Activated effector memory CD4-positive, alpha-beta T cell treated with Interleukin-2 at 50 U/mL for 16 hours (primary cell): ENCODE data around the gene TSPAN12.

Source experiments
- DNase-seq: peaks from one replicate; pipeline ENCODE4 v3.0.0-alpha.2; 2020

Gene TSPAN12

GRCh38 chr7:120841608-120842007 is 16.3 kb downstream of the TSPAN12 start:
- no peak for DNase-seq

GRCh38 chr7:120838281-120838682 is 19.7 kb downstream of the TSPAN12 start:
- DNase-seq: no peak

- no peak for DNase-seq
Observed at GRCh38 chr7:120837599-120837998, 20.3 kb downstream of the TSPAN12 start.

- DNase-seq: no peak
Observed at GRCh38 chr7:120836556-120837115, 21.3 kb downstream of the TSPAN12 start.

- DNase-seq: no peak
Observed at GRCh38 chr7:120834726-120835125, 23.2 kb downstream of the TSPAN12 start.

GRCh38 chr7:120833546-120833945 is 24.4 kb downstream of the TSPAN12 start:
- DNase-seq: no peak

- no peak for DNase-seq
Observed at GRCh38 chr7:120832803-120833202, 25.1 kb downstream of the TSPAN12 start.

- DNase-seq: no peak
Observed at GRCh38 chr7:120831260-120831659, 26.7 kb downstream of the TSPAN12 start.

- no peak for DNase-seq
Observed at GRCh38 chr7:120829487-120829886, 28.5 kb downstream of the TSPAN12 start.

GRCh38 chr7:120828528-120828927 is 29.4 kb downstream of the TSPAN12 start:
- no peak for DNase-seq

- no peak for DNase-seq
Observed at GRCh38 chr7:120827371-120828118, 30.4 kb downstream of the TSPAN12 start.

- DNase-seq: no peak
Observed at GRCh38 chr7:120825576-120825975, 32.4 kb downstream of the TSPAN12 start.

- no peak for DNase-seq
Observed at GRCh38 chr7:120825152-120825551, 32.8 kb downstream of the TSPAN12 start.

- DNase-seq: no peak
Observed at GRCh38 chr7:120819861-120820260, 38.1 kb downstream of the TSPAN12 start.

- no peak for DNase-seq
Observed at GRCh38 chr7:120817851-120818250, 40.1 kb downstream of the TSPAN12 start.

- DNase-seq: no peak
Observed at GRCh38 chr7:120814253-120814939, 43.5 kb downstream of the TSPAN12 start.

GRCh38 chr7:120813546-120814252 is 44.2 kb downstream of the TSPAN12 start:
- no peak for DNase-seq

GRCh38 chr7:120813089-120813488 is 44.9 kb downstream of the TSPAN12 start:
- no peak for DNase-seq

GRCh38 chr7:120809260-120809659 is 48.7 kb downstream of the TSPAN12 start:
- no peak for DNase-seq

GRCh38 chr7:120807390-120807789 is 50.6 kb downstream of the TSPAN12 start:
- DNase-seq: no peak

GRCh38 chr7:120806669-120807068 is 51.3 kb downstream of the TSPAN12 start:
- no peak for DNase-seq

- no peak for DNase-seq
Observed at GRCh38 chr7:120805636-120806388, 52.1 kb downstream of the TSPAN12 start.

- DNase-seq: no peak
Observed at GRCh38 chr7:120802751-120803150, 55.2 kb downstream of the TSPAN12 start.
